ENCODE measurements around the gene NUDC.
A peak's percentile ranks its signal among the peaks of the same experiment; 100 is the strongest.

Gene NUDC

GRCh38 chr1:26887125-26887524 is 34.4 kb upstream of the NUDC start:
- ATAC-seq: peak; percentile 25; the same call in 2 of the 3 replicates
- TF ChIP-seq TSHZ2 (CRISPR knock-in tag; IDR thresholded peaks at IDR 0.05) (no peak), TCF4 (CRISPR knock-in tag; IDR thresholded peaks at IDR 0.05; ENCODE audit: borderline replicate concordance) (no peak), TOX (CRISPR knock-in tag; IDR thresholded peaks at IDR 0.05; ENCODE audit: borderline replicate concordance) (no peak), PPARA (CRISPR knock-in tag; IDR thresholded peaks at IDR 0.05; ENCODE audit: borderline replicate concordance) (no peak), ZC3H10 (CRISPR knock-in tag; IDR thresholded peaks at IDR 0.05) (no peak), GLIS3 (CRISPR knock-in tag; IDR thresholded peaks at IDR 0.05) (no peak), CSDC2 (CRISPR knock-in tag; IDR thresholded peaks at IDR 0.05) (no peak), ZNF70 (CRISPR knock-in tag; IDR thresholded peaks at IDR 0.05) (no peak), ZFP3 (CRISPR knock-in tag; IDR thresholded peaks at IDR 0.05) (no peak), RARB (CRISPR knock-in tag; IDR thresholded peaks at IDR 0.05) (no peak), ARNTL (CRISPR knock-in tag; IDR thresholded peaks at IDR 0.05; ENCODE audit: borderline replicate concordance, low read depth) (no peak), ZFP30 (CRISPR knock-in tag; IDR thresholded peaks at IDR 0.05) (no peak), ISL1 (CRISPR knock-in tag; IDR thresholded peaks at IDR 0.05) (no peak), BACH2 (CRISPR knock-in tag; IDR thresholded peaks at IDR 0.05; ENCODE audit: borderline replicate concordance) (no peak), SNAI2 (CRISPR knock-in tag; IDR thresholded peaks at IDR 0.05) (no peak), CSRNP3 (CRISPR knock-in tag; IDR thresholded peaks at IDR 0.05) (no peak)

GRCh38 chr1:26888231-26888630 is 33.3 kb upstream of the NUDC start:
- no peak for TF ChIP-seq RARB (CRISPR knock-in tag; IDR thresholded peaks at IDR 0.05)
- TF ChIP-seq OSR1 (CRISPR knock-in tag; IDR thresholded peaks at IDR 0.05): no peak
- no peak for TF ChIP-seq CSDC2 (CRISPR knock-in tag; IDR thresholded peaks at IDR 0.05)
- no peak for TF ChIP-seq CSRNP3 (CRISPR knock-in tag; IDR thresholded peaks at IDR 0.05)
- TF ChIP-seq ZNF70 (CRISPR knock-in tag; IDR thresholded peaks at IDR 0.05): no peak
- TF ChIP-seq ARNTL (CRISPR knock-in tag; IDR thresholded peaks at IDR 0.05; ENCODE audit: borderline replicate concordance, low read depth): no peak
- TF ChIP-seq ESRRG (CRISPR knock-in tag; IDR thresholded peaks at IDR 0.05): no peak
- no peak for TF ChIP-seq BACH2 (CRISPR knock-in tag; IDR thresholded peaks at IDR 0.05; ENCODE audit: borderline replicate concordance)
- TF ChIP-seq POU6F1 (CRISPR knock-in tag; IDR thresholded peaks at IDR 0.05; ENCODE audit: borderline replicate concordance, low read depth): no peak
- no peak for TF ChIP-seq SNAI2 (CRISPR knock-in tag; IDR thresholded peaks at IDR 0.05)
- no peak for TF ChIP-seq ZNF8 (CRISPR knock-in tag; IDR thresholded peaks at IDR 0.05)
- no peak for TF ChIP-seq TCF4 (CRISPR knock-in tag; IDR thresholded peaks at IDR 0.05; ENCODE audit: borderline replicate concordance)
- TF ChIP-seq PATZ1 (CRISPR knock-in tag; IDR thresholded peaks at IDR 0.05; ENCODE audit: borderline replicate concordance): no peak
- TF ChIP-seq PPARA (CRISPR knock-in tag; IDR thresholded peaks at IDR 0.05; ENCODE audit: borderline replicate concordance): no peak
- TF ChIP-seq ZFP3 (CRISPR knock-in tag; IDR thresholded peaks at IDR 0.05): no peak
- no peak for TF ChIP-seq ISL1 (CRISPR knock-in tag; IDR thresholded peaks at IDR 0.05)
- TF ChIP-seq TOX (CRISPR knock-in tag; IDR thresholded peaks at IDR 0.05; ENCODE audit: borderline replicate concordance): no peak
- TF ChIP-seq ZC3H10 (CRISPR knock-in tag; IDR thresholded peaks at IDR 0.05): no peak
- TF ChIP-seq ZFP30 (CRISPR knock-in tag; IDR thresholded peaks at IDR 0.05): no peak
- ATAC-seq: no peak

Data from SK-N-SH treated with all-trans-retinoic acid at 6 μM for 48 hours (cell line).